ENCODE measurements around the gene DAAM2.

DAAM2 gene

GRCh38 chr6:39924283-39924682 lies 132.1 kb downstream of the DAAM2 start:
- DNase-seq (ENCODE audit: low spot score) = no peak
- in situ Hi-C loops (cut with MboI; ENCODE audit: low pct_unique_long_range_greater_than_20kb, low sequenced_read_pairs, unreplicated experiment) = no loop called here
- no peak for TF ChIP-seq CTCF (IDR thresholded peaks at IDR 0.05; ENCODE audit: extremely low read depth, insufficient read depth, missing control alignments)

GRCh38 chr6:39925191-39925930 lies 133.2 kb downstream of the DAAM2 start:
- no peak for DNase-seq (ENCODE audit: low spot score)
- in situ Hi-C loops (cut with MboI; ENCODE audit: low pct_unique_long_range_greater_than_20kb, low sequenced_read_pairs, unreplicated experiment) = no loop called here
- no peak for TF ChIP-seq CTCF (IDR thresholded peaks at IDR 0.05; ENCODE audit: extremely low read depth, insufficient read depth, missing control alignments)

GRCh38 chr6:39925931-39926290 lies 133.7 kb downstream of the DAAM2 start:
- in situ Hi-C loops (cut with MboI; ENCODE audit: low pct_unique_long_range_greater_than_20kb, low sequenced_read_pairs, unreplicated experiment) = no loop called here
- no peak for TF ChIP-seq CTCF (IDR thresholded peaks at IDR 0.05; ENCODE audit: extremely low read depth, insufficient read depth, missing control alignments)
- no peak for DNase-seq (ENCODE audit: low spot score)

GRCh38 chr6:39926668-39927067 lies 134.5 kb downstream of the DAAM2 start:
- no peak for DNase-seq (ENCODE audit: low spot score)
- in situ Hi-C loops (cut with MboI; ENCODE audit: low pct_unique_long_range_greater_than_20kb, low sequenced_read_pairs, unreplicated experiment) = no loop called here
- TF ChIP-seq CTCF (IDR thresholded peaks at IDR 0.05; ENCODE audit: extremely low read depth, insufficient read depth, missing control alignments) = no peak

- in situ Hi-C loops (cut with MboI; ENCODE audit: low pct_unique_long_range_greater_than_20kb, low sequenced_read_pairs, unreplicated experiment) = no loop called here
- DNase-seq (ENCODE audit: low spot score) = no peak
- no peak for TF ChIP-seq CTCF (IDR thresholded peaks at IDR 0.05; ENCODE audit: extremely low read depth, insufficient read depth, missing control alignments)
Observed at GRCh38 chr6:39927159-39927558, 135.0 kb downstream of the DAAM2 start.

- in situ Hi-C loops (cut with MboI; ENCODE audit: low pct_unique_long_range_greater_than_20kb, low sequenced_read_pairs, unreplicated experiment) = no loop called here
- TF ChIP-seq CTCF (IDR thresholded peaks at IDR 0.05; ENCODE audit: extremely low read depth, insufficient read depth, missing control alignments) = no peak
- no peak for DNase-seq (ENCODE audit: low spot score)
Observed at GRCh38 chr6:39929039-39929732, 137.0 kb downstream of the DAAM2 start.
